Mammary microvascular endothelial cell (primary cell): ENCODE measurements around the gene CNGA4. TPM values are rescaled to one million over a fixed set of nuclear protein-coding genes. Genes with fewer than 3 reads are reported as not detected.

Source experiments
- total RNA-seq: library from RNA; depleted of rRNA; stranded (reverse); fragments of >200 nt; gene quantifications from 2 replicates; pipeline ENCODE4 v1.2.3, GENCODE V29; 2015

The CNGA4 gene
- total RNA-seq: not detected in 2 replicates

GRCh38 chr11:6238902-6239301, at the start of gene CNGA4:
CNGA4 (plus strand) TSS chr11:6239089; CDS start chr11:6239207, 118 bp downstream.

GRCh38 chr11:6199174-6199810, 39.6 kb upstream of the CNGA4 start, which contains the start of gene OR52W1:
OR52W1 (plus strand) TSS chr11:6199224; CDS start chr11:6199224, 0 bp downstream.

GRCh38 chr11:6205366-6205765, 33.5 kb upstream of the CNGA4 start, which contains the start of gene C11orf42:
C11orf42 (plus strand) TSS chr11:6205557; CDS start chr11:6205616, 59 bp downstream.

GRCh38 chr11:6234387-6235107, 4.3 kb upstream of the CNGA4 start, which contains the start of gene FHIP1B:
FHIP1B (minus strand) TSS chr11:6234636; CDS start chr11:6224516, 10,120 bp downstream.

Other genes starting within 250 kb of the CNGA4 start
- not detected in 2 replicates for gene OR56A4, start 232.1 kb upstream of the CNGA4 start, total RNA-seq
- gene OR56A1, start 208.3 kb upstream of the CNGA4 start, total RNA-seq: not detected in 2 replicates
- gene OR56B4, start 131.4 kb upstream of the CNGA4 start, total RNA-seq: not detected in 2 replicates
- gene OR52B2, start 68.8 kb upstream of the CNGA4 start, total RNA-seq: not detected in 2 replicates
- gene OR52W1, start 39.9 kb upstream of the CNGA4 start, total RNA-seq: not detected in 2 replicates
- gene C11orf42, start 33.5 kb upstream of the CNGA4 start, total RNA-seq: not detected in 2 replicates
- gene FHIP1B, start 4.5 kb upstream of the CNGA4 start, total RNA-seq: 11.1 and 11.3 TPM in 2 replicates
- gene CCKBR, start 20.7 kb downstream of the CNGA4 start, total RNA-seq: not detected in 2 replicates
- gene CAVIN3, start 81.4 kb downstream of the CNGA4 start, total RNA-seq: 582 and 692 TPM in 2 replicates
- 49.5 and 55.6 TPM in 2 replicates for gene SMPD1, start 151.4 kb downstream of the CNGA4 start, total RNA-seq
- 34.8 and 38.8 TPM in 2 replicates for gene APBB1, start 180.0 kb downstream of the CNGA4 start, total RNA-seq
- 0.27 TPM in 1 of 2 replicates, not detected in the other for gene HPX, start 201.9 kb downstream of the CNGA4 start, total RNA-seq
- 14.1 and 18.9 TPM in 2 replicates for gene TRIM3, start 234.9 kb downstream of the CNGA4 start, total RNA-seq
- gene ARFIP2, start 242.2 kb downstream of the CNGA4 start, total RNA-seq: 33.8 and 38.9 TPM in 2 replicates
- 20.7 and 28.3 TPM in 2 replicates for gene TIMM10B, start 242.4 kb downstream of the CNGA4 start, total RNA-seq